ENCODE measurements around the gene ROBO1.

ROBO1 gene

GRCh38 chr3:79285380-79285779 is 482.4 kb downstream of the ROBO1 start:
- H3K27ac ChIP-seq (ENCODE audit: low read depth, low read length) = no peak overlapping the region
- no peak overlapping the region for H2AFZ ChIP-seq (ENCODE audit: low read depth, low read length, severe bottlenecking)
- H3K9me2 ChIP-seq (replicated peaks; ENCODE audit: insufficient read depth, low read length) = no peaks in the 10 kb centered on the region
- H4K20me1 ChIP-seq (ENCODE audit: low read depth, low read length) = no peaks in the 10 kb centered on the region
- H3K79me2 ChIP-seq (ENCODE audit: insufficient read depth, low read length) = no peaks in the 10 kb centered on the region
- H3F3A ChIP-seq (ENCODE audit: insufficient read depth) = no peaks in the 10 kb centered on the region
- no peaks in the 10 kb centered on the region for H3K9me3 ChIP-seq (ENCODE audit: insufficient read depth, low read length)
- TF ChIP-seq EZH2phosphoT487 (conservative IDR thresholded peaks at IDR 0.05; ENCODE audit: low read length) (no peak), CTCF (IDR thresholded peaks at IDR 0.05; ENCODE audit: insufficient read depth, low read length, poor library complexity, severe bottlenecking) (no peak)
- H3K4me2 ChIP-seq (ENCODE audit: low read depth, low read length, poor library complexity, severe bottlenecking) = no peak overlapping the region
- H3K4me3 ChIP-seq (ENCODE audit: insufficient read depth, low read length, poor library complexity, severe bottlenecking) = no peak overlapping the region
- H3K36me3 ChIP-seq (ENCODE audit: low read length) = no peaks in the 10 kb centered on the region
- H3K9ac ChIP-seq (ENCODE audit: low read length) = no peak overlapping the region
- no peaks in the 10 kb centered on the region for H3K27me3 ChIP-seq (ENCODE audit: low read length)

GRCh38 chr3:79284781-79285180 is 483.0 kb downstream of the ROBO1 start:
- no peak overlapping the region for H2AFZ ChIP-seq (ENCODE audit: low read depth, low read length, severe bottlenecking)
- H3K9me3 ChIP-seq (ENCODE audit: insufficient read depth, low read length) = no peaks in the 10 kb centered on the region
- H3K4me2 ChIP-seq (ENCODE audit: low read depth, low read length, poor library complexity, severe bottlenecking) = no peak overlapping the region
- TF ChIP-seq CTCF (IDR thresholded peaks at IDR 0.05; ENCODE audit: insufficient read depth, low read length, poor library complexity, severe bottlenecking) (no peak), EZH2phosphoT487 (conservative IDR thresholded peaks at IDR 0.05; ENCODE audit: low read length) (no peak)
- H3K9me2 ChIP-seq (replicated peaks; ENCODE audit: insufficient read depth, low read length) = no peaks in the 10 kb centered on the region
- no peak overlapping the region for H3K4me3 ChIP-seq (ENCODE audit: insufficient read depth, low read length, poor library complexity, severe bottlenecking)
- no peaks in the 10 kb centered on the region for H3K27me3 ChIP-seq (ENCODE audit: low read length)
- H3K9ac ChIP-seq (ENCODE audit: low read length) = no peak overlapping the region
- H3K79me2 ChIP-seq (ENCODE audit: insufficient read depth, low read length) = no peaks in the 10 kb centered on the region
- H3F3A ChIP-seq (ENCODE audit: insufficient read depth) = no peaks in the 10 kb centered on the region
- H4K20me1 ChIP-seq (ENCODE audit: low read depth, low read length) = no peaks in the 10 kb centered on the region
- no peaks in the 10 kb centered on the region for H3K36me3 ChIP-seq (ENCODE audit: low read length)
- H3K27ac ChIP-seq (ENCODE audit: low read depth, low read length) = no peak overlapping the region

DNA sequence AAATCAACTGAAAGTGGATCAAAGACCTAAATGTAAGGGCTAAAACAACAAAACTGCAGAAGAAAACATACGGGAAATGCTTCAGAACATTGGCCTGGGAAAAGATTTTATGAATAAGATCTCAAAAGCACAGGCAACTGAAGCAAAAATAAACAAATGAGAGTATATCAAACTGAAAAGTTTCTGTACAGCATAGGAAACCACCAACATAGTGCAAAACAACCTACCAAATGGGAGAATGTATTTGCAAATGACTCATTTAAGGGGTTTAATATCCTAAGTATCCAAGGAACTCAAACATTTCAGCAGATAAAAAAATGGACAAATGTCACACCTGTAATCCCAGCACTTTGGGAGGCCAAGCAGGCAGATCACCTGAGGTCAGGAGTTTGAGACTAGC is 489.1 kb downstream of the ROBO1 start:
- Histone ChIP-seq H3K27ac (ENCODE audit: low read depth, low read length) (no peak overlapping the region), H3K9me2 (replicated peaks; ENCODE audit: insufficient read depth, low read length) (no peaks in the 10 kb centered on the region), H3F3A (ENCODE audit: insufficient read depth) (no peaks in the 10 kb centered on the region), H3K27me3 (ENCODE audit: low read length) (no peaks in the 10 kb centered on the region), H3K9me3 (ENCODE audit: insufficient read depth, low read length) (no peaks in the 10 kb centered on the region), H4K20me1 (ENCODE audit: low read depth, low read length) (no peaks in the 10 kb centered on the region), H2AFZ (ENCODE audit: low read depth, low read length, severe bottlenecking) (no peak overlapping the region), H3K4me3 (ENCODE audit: insufficient read depth, low read length, poor library complexity, severe bottlenecking) (no peak overlapping the region), H3K79me2 (ENCODE audit: insufficient read depth, low read length) (no peaks in the 10 kb centered on the region), H3K4me2 (ENCODE audit: low read depth, low read length, poor library complexity, severe bottlenecking) (no peak overlapping the region), H3K36me3 (ENCODE audit: low read length) (no peaks in the 10 kb centered on the region), H3K9ac (ENCODE audit: low read length) (no peak overlapping the region)
- TF ChIP-seq CTCF (IDR thresholded peaks at IDR 0.05; ENCODE audit: insufficient read depth, low read length, poor library complexity, severe bottlenecking) (no peak), EZH2phosphoT487 (conservative IDR thresholded peaks at IDR 0.05; ENCODE audit: low read length) (no peak)

GRCh38 chr3:79268422-79268821 is 499.4 kb downstream of the ROBO1 start:
- H3K27me3 ChIP-seq (ENCODE audit: low read length) = no peaks in the 10 kb centered on the region
- H4K20me1 ChIP-seq (ENCODE audit: low read depth, low read length) = no peaks in the 10 kb centered on the region
- no peak overlapping the region for H3K9ac ChIP-seq (ENCODE audit: low read length)
- no peaks in the 10 kb centered on the region for H3F3A ChIP-seq (ENCODE audit: insufficient read depth)
- no peak overlapping the region for H2AFZ ChIP-seq (ENCODE audit: low read depth, low read length, severe bottlenecking)
- H3K9me3 ChIP-seq (ENCODE audit: insufficient read depth, low read length) = no peaks in the 10 kb centered on the region
- H3K9me2 ChIP-seq (replicated peaks; ENCODE audit: insufficient read depth, low read length) = no peaks in the 10 kb centered on the region
- H3K27ac ChIP-seq (ENCODE audit: low read depth, low read length) = no peak overlapping the region
- H3K36me3 ChIP-seq (ENCODE audit: low read length) = no peaks in the 10 kb centered on the region
- H3K79me2 ChIP-seq (ENCODE audit: insufficient read depth, low read length) = no peaks in the 10 kb centered on the region
- H3K4me2 ChIP-seq (ENCODE audit: low read depth, low read length, poor library complexity, severe bottlenecking) = no peak overlapping the region
- H3K4me3 ChIP-seq (ENCODE audit: insufficient read depth, low read length, poor library complexity, severe bottlenecking) = no peak overlapping the region
- no peak for TF ChIP-seq CTCF (IDR thresholded peaks at IDR 0.05; ENCODE audit: insufficient read depth, low read length, poor library complexity, severe bottlenecking)
- no peak for TF ChIP-seq EZH2phosphoT487 (conservative IDR thresholded peaks at IDR 0.05; ENCODE audit: low read length)
